Measurements from ENCODE around the gene BRD3. TPM values are rescaled to one million over a fixed set of nuclear protein-coding genes. Genes with fewer than 3 reads are reported as not detected.

BRD3 gene
- polyA plus RNA-seq, 6 donors from 2014 or later: 9.0 to 26.2 (median 15.1) TPM

DNA sequence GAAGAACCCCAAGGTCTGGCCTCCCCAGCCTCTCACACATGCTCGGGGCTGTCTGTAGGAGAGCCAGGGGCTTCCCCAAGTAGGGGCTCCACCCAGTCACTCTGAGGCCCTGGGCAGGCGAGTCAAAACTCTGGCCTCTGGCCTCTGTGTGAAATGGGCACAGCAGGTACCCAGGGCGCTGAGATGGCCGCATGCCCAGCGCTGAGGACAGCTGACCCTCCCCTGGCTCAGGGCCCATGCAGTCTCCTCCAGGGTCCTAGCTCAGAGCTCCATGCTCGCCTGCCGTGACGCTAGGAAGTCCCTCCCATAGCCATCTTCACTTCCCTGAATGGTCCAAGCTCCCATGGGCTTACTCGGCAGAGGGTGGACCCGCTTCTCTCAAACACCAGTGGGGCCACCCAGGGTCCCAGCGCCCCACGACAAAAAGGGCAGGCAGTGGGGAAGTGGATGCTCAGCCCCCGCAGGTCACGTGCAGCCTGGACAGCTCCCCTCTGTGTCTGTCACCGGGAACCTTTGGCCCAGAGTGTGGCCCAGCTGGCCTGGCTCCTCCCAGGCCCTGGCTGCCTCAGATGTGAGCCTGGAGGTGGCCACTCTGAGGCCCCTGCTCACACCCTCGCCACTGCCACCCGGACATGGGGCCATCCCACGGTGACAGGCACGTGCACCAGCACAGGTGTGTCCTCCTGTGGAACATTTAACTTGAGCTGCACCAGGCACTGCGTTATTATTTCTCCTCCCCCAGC lies 63.5 kb downstream of the BRD3 start:
- no peak overlapping the region for H3K27ac Mint-ChIP-seq

GRCh38 chr9:134003237-134003636 lies 64.6 kb downstream of the BRD3 start:
- H3K4me3 Mint-ChIP-seq: no peak overlapping the region
- peaks cover 0 to 15% of the 10 kb centered on the region in 2 donors for H3K36me3 Mint-ChIP-seq
- H3K27me3 Mint-ChIP-seq: peaks cover 14 to 32% (median 21%) of the 10 kb centered on the region in 3 donors
- peaks cover 0 to 5% (median 0%) of the 10 kb centered on the region in 7 donors for H3K9me3 Mint-ChIP-seq
- peaks cover 0 to 8% (median 0%) of the 10 kb centered on the region in 3 donors for H3K4me1 Mint-ChIP-seq
- no peak overlapping the region for H3K27ac Mint-ChIP-seq
- ATAC-seq (ENCODE audit: low read depth in 2 of 2) (no peak), DNase-seq (no peak)

More for the DNA sequence above, 63.5 kb downstream of the BRD3 start:
- Mint-ChIP-seq H3K27me3 (peaks cover 17 to 38% (median 21%) of the 10 kb centered on the region in 3 donors), H3K9me3 (peaks cover 0 to 5% (median 0%) of the 10 kb centered on the region in 7 donors), H3K4me3 (no peak overlapping the region), H3K36me3 (peaks cover 0 to 15% of the 10 kb centered on the region in 2 donors), H3K4me1 (peaks cover 0 to 8% (median 0%) of the 10 kb centered on the region in 3 donors)
- no peak for ATAC-seq (ENCODE audit: low read depth in 2 of 2)
- no peak for DNase-seq

- Mint-ChIP-seq H3K27ac (no peak overlapping the region), H3K4me1 (peaks cover 0 to 8% (median 0%) of the 10 kb centered on the region in 3 donors), H3K36me3 (peaks cover 0 to 15% of the 10 kb centered on the region in 2 donors)
Observed at GRCh38 chr9:134002796-134003195, 65.0 kb downstream of the BRD3 start.

DNA sequence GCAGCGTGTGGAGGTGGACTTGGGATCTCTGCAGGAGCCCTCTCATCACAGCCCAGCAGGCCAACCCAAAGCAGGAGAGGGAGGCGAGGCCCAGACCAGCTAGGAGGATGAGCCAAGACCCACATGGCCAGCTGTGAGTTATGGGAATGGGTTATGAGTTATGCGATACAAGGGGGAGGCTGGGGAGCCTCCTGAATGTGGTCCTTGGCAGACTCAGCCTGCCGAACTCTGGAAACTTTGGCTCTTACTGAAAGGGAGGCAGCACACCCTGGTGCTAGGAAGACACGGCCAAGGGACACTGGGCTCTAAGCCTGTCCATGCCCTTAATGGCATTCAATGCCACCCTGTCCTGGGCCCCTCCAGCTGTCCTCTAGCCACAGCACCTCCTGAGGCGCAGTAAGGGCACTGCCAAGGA lies 68.0 kb downstream of the BRD3 start:
- Mint-ChIP-seq H3K27me3 (peaks cover 4 to 25% (median 9%) of the 10 kb centered on the region in 3 donors), H3K27ac (no peak overlapping the region), H3K9me3 (peaks cover 0 to 5% (median 0%) of the 10 kb centered on the region in 7 donors), H3K4me3 (no peak overlapping the region), H3K4me1 (peaks cover 0 to 5% (median 0%) of the 10 kb centered on the region in 3 donors), H3K36me3 (peaks cover 0 to 8% of the 10 kb centered on the region in 2 donors)
- DNase-seq (no peak), ATAC-seq (ENCODE audit: low read depth in 2 of 2) (no peak)

More at GRCh38 chr9:134002796-134003195, 65.0 kb downstream of the BRD3 start:
- ATAC-seq (ENCODE audit: low read depth in 2 of 2) (no peak), DNase-seq (no peak)
- Mint-ChIP-seq H3K9me3 (peaks cover 0 to 5% (median 0%) of the 10 kb centered on the region in 7 donors), H3K27me3 (peaks cover 13 to 30% (median 21%) of the 10 kb centered on the region in 3 donors), H3K4me3 (no peak overlapping the region)

DNA sequence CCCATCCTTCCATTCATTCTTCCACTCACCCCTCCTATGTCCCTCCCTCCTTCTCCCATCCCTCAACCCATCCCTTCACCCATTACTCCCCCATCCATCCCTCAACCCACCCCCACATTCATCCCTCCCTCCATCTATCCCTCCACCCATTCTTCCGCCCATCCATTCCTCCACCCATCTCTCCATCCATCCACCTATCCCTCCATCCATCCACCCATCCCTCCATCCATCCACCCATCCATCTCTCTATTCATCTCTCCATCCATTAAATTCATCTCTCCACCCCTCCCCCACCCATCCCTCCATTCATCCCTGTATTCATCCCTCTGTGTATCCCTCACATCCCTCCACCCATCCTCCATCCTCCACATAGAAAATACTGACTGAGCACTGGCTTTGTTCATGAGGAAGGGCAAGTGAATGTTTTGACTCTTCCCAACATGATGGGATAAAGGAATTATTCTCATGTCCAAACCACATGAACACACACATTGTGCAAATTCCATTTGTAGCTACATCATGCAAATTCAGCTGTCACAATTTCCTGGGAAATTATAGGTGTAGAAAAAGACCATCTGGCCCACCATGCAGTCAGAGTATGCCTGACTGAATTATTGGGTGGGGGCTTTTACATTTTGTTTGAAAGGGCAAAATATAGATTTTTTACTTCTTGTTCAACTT lies 68.8 kb downstream of the BRD3 start:
- no peak overlapping the region for H3K4me3 Mint-ChIP-seq
- ATAC-seq (ENCODE audit: low read depth in 2 of 2) (no peak), DNase-seq (no peak)
- no peak overlapping the region for H3K27ac Mint-ChIP-seq
- peaks cover 4 to 25% (median 9%) of the 10 kb centered on the region in 3 donors for H3K27me3 Mint-ChIP-seq
- H3K4me1 Mint-ChIP-seq: peaks cover 6 to 10% (median 7%) of the 10 kb centered on the region in 3 donors
- peaks cover 0 to 5% (median 0%) of the 10 kb centered on the region in 7 donors for H3K9me3 Mint-ChIP-seq
- peaks cover 0 to 8% of the 10 kb centered on the region in 2 donors for H3K36me3 Mint-ChIP-seq

GRCh38 chr9:133997584-133997983 lies 70.2 kb downstream of the BRD3 start:
- peaks cover 0 to 22% (median 4%) of the 10 kb centered on the region in 3 donors for H3K27me3 Mint-ChIP-seq
- H3K4me3 Mint-ChIP-seq: no peak overlapping the region
- no peak overlapping the region for H3K27ac Mint-ChIP-seq
- H3K9me3 Mint-ChIP-seq: peaks cover 0 to 2% (median 0%) of the 10 kb centered on the region in 7 donors
- no peak for DNase-seq
- peaks cover 9 to 13% (median 13%) of the 10 kb centered on the region in 3 donors for H3K4me1 Mint-ChIP-seq
- no peaks in the 10 kb centered on the region for H3K36me3 Mint-ChIP-seq
- ATAC-seq (ENCODE audit: low read depth in 2 of 2): no peak

GRCh38 chr9:133996531-133997520 lies 71.0 kb downstream of the BRD3 start:
- ATAC-seq (ENCODE audit: low read depth in 2 of 2) (no peak), DNase-seq (no peak)
- Mint-ChIP-seq H3K36me3 (no peaks in the 10 kb centered on the region), H3K27ac (peak overlapping the region in 1 of 6 donors; percentile 15), H3K27me3 (peaks cover 0 to 15% (median 4%) of the 10 kb centered on the region in 3 donors), H3K9me3 (no peaks in the 10 kb centered on the region), H3K4me3 (peak overlapping the region in 2 of 8 donors; percentile 9 to 40), H3K4me1 (peaks cover 9 to 13% (median 13%) of the 10 kb centered on the region in 3 donors)

DNA sequence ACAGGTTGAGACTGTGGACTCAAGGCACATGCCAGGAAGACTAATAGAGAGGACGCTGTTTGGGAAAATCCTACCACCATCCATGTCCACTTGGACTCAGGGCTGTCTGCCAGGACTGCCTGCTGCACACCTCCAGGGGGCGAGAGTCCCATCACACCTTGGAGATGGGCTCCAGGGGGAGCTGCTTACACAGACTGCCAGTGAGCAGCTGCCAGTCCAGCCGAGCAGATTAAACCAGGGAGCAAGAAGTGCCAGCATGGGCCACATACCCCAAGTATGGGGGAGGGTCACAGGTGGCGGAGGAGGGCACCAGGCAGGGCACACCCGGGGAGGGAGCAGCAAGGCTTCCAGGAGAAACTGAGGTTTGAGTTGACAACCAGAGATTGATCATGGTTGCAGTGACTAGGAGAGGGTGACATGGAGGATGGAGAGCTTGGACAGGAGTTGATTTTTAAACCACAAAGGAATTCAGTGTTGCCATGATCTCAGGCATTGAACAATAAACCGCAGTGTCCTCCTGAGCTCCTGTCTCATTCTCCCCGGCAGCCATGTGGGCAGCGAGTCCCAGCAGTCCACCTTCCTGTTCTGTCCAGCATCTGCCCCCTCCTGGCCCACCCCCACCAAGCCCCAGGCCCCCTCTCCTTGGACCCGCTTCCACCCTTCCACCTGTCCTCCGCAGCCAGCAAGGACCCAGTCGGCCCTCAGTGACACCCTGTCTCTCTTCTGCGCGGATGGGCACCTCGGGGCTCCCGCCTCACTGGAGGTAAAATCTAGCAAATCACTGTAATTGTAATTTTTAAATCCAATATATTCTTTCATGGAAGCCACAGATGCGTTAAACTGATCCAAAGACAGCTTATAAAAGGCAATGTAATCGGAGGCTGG lies 72.6 kb downstream of the BRD3 start:
- Mint-ChIP-seq H3K9me3 (no peaks in the 10 kb centered on the region), H3K4me1 (peaks cover 18 to 22% (median 21%) of the 10 kb centered on the region in 3 donors), H3K36me3 (no peaks in the 10 kb centered on the region), H3K27me3 (peaks cover 0 to 13% (median 4%) of the 10 kb centered on the region in 3 donors), H3K27ac (peak overlapping the region in 2 of 6 donors; percentile 70 to 88), H3K4me3 (peak overlapping the region in 1 of 8 donors; percentile 53)
- DNase-seq (no peak), ATAC-seq (ENCODE audit: low read depth in 2 of 2) (no peak)

- ATAC-seq (ENCODE audit: low read depth in 2 of 2) (peak; percentile 29 to 34), DNase-seq (peak; percentile 78)
- H3K4me3 Mint-ChIP-seq: peak overlapping the region; percentile 71 to 90 (median 80)
- no peaks in the 10 kb centered on the region for H3K36me3 Mint-ChIP-seq
- no peaks in the 10 kb centered on the region for H3K9me3 Mint-ChIP-seq
- H3K27me3 Mint-ChIP-seq: peaks cover 0 to 9% (median 4%) of the 10 kb centered on the region in 3 donors
- peaks cover 26 to 30% (median 29%) of the 10 kb centered on the region in 3 donors for H3K4me1 Mint-ChIP-seq
- H3K27ac Mint-ChIP-seq: peak overlapping the region in 1 of 6 donors; percentile 62
Observed at GRCh38 chr9:133994353-133995011, 73.3 kb downstream of the BRD3 start.

DNA sequence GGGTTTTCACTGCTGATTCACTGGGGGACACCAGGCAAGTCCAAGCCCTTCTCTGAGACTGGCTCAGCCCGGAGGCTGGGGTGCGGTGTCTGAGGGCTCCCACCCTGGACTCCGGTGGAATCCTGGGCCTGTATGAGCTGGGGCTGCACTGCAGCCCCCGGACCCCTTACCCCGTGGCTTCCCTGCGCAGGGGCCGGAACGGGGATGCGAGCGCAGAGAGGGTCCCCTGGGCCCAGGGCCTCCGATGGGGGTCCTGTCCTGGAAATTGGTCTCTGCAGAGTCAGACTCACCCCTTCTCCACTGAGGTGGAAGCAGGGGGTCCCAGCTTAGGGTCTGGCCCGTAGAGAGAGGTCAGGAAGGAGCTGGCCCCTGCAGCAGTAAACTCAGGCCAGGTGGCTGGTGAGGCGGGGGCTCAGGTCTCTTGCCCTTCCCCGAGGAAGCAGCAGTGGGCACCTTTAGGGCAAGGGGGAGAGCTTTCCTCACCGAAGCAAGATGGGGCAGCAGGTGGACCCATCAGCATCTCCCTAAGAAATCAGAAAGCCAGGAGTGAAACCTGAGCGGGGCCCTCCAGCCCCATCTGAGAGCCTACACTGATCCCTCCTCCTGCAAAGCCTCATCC lies 74.1 kb downstream of the BRD3 start:
- Mint-ChIP-seq H3K4me3 (peak overlapping the region; percentile 82 to 93 (median 90)), H3K27ac (peak overlapping the region in 5 of 6 donors; percentile 43 to 95 (median 86)), H3K36me3 (no peaks in the 10 kb centered on the region), H3K27me3 (peaks cover 0 to 9% (median 4%) of the 10 kb centered on the region in 3 donors), H3K9me3 (no peaks in the 10 kb centered on the region), H3K4me1 (peaks cover 26 to 38% (median 36%) of the 10 kb centered on the region in 3 donors)
- ATAC-seq (ENCODE audit: low read depth in 2 of 2): no peak
- no peak for DNase-seq

Data from naive B cell (primary cell).